Fibroblast of lung (primary cell): Measurements from ENCODE around the gene FAM43A. TPM values are rescaled to one million over a fixed set of nuclear protein-coding genes. Genes with fewer than 3 reads are reported as not detected.
A peak's percentile ranks its signal among the peaks of the same experiment; 100 is the strongest.

Experiments used
- DNase-seq, 2 donors: peaks; one replicate each; pipeline versions ENCODE4 v3.0.0 to v3.0.0-alpha.2; 2010; ENCODE audit warnings: low read depth in 2 of 2
- H2AFZ ChIP-seq: 2 replicates; pipeline ENCODE4 v1.5.1; 2012; ENCODE audit warnings: low read length, control low read depth, inconsistent platforms
- H3K27ac ChIP-seq: 2 replicates; pipeline ENCODE4 v1.5.1; 2011; ENCODE audit warnings: low read length, control low read depth; ENCODE audit not compliant: insufficient read depth
- H3K27me3 ChIP-seq: 2 replicates; pipeline ENCODE4 v1.5.1; 2011; ENCODE audit warnings: mild to moderate bottlenecking, low read length; ENCODE audit not compliant: control insufficient read depth, insufficient read depth
- H3K36me3 ChIP-seq: 2 replicates; pipeline ENCODE4 v1.5.1; 2011; ENCODE audit warnings: low read length; ENCODE audit not compliant: control insufficient read depth, insufficient read depth
- H3K4me1 ChIP-seq: 2 replicates; pipeline ENCODE4 v1.5.1; 2011; ENCODE audit warnings: low read length; ENCODE audit not compliant: control insufficient read depth, insufficient read depth; ENCODE audit errors: extremely low read depth
- H3K4me2 ChIP-seq: 2 replicates; pipeline ENCODE4 v1.5.1; 2011; ENCODE audit warnings: low read length, control low read depth; ENCODE audit not compliant: insufficient read depth; ENCODE audit errors: extremely low read depth
- H3K4me3 ChIP-seq, 4 experiments: fragments of 200-600 bp in 1 of 4; sonication (generic) in 1 of 4; replicated peaks in 1 of 4; 2 replicates each; pipeline ENCODE4 v1.5.1; 2011 to 2016; ENCODE audit warnings: low read length in 4 of 4, low read depth in 3 of 4, mild to moderate bottlenecking in 3 of 4, control low read depth in 2 of 4, inconsistent platforms in 1 of 4, mixed read lengths in 1 of 4; ENCODE audit not compliant: insufficient read depth in 1 of 4; ENCODE audit errors: control extremely low read depth in 1 of 4
- H3K79me2 ChIP-seq: 2 replicates; pipeline ENCODE4 v1.5.1; 2012; ENCODE audit warnings: mild to moderate bottlenecking, low read length, inconsistent platforms; ENCODE audit not compliant: control insufficient read depth, insufficient read depth
- H3K9ac ChIP-seq: 2 replicates; pipeline ENCODE4 v1.5.1; 2011; ENCODE audit warnings: mild to moderate bottlenecking, low read length, control low read depth; ENCODE audit not compliant: insufficient read depth
- H3K9me3 ChIP-seq: 2 replicates; pipeline ENCODE4 v1.5.1; 2012; ENCODE audit warnings: low read depth, low read length; ENCODE audit not compliant: control insufficient read depth, insufficient read depth
- H4K20me1 ChIP-seq: 2 replicates; pipeline ENCODE4 v1.5.1; 2011; ENCODE audit warnings: low read length; ENCODE audit not compliant: control insufficient read depth, insufficient read depth; ENCODE audit errors: extremely low read depth
- EZH2 ChIP-seq: IDR thresholded peaks from 2 replicates; pipeline ENCODE4 v1.5.1; 2012; ENCODE audit warnings: low read length, control low read depth, mild to moderate bottlenecking; ENCODE audit errors: missing control alignments
- polyA plus RNA-seq, 2 donors: library from polyadenylated mRNA; depleted of rRNA in 1 of 2; stranded (reverse) in 1 of 2; unstranded in 1 of 2; fragments of >200 nt; gene quantifications; 2 replicates each; pipeline ENCODE4 v1.2.1, GENCODE V29; 2011 to 2012; ENCODE audit warnings: missing spikeins in 1 of 2
- total RNA-seq: library from RNA; depleted of rRNA; stranded (reverse); fragments of >200 nt; gene quantifications from 2 replicates; pipeline ENCODE4 v1.2.1, GENCODE V29; 2014
- TF ChIP-seq, protein P1 (sequence below), 2 donors: IDR thresholded peaks in 1 of 2; conservative IDR thresholded peaks in 1 of 2; 1 replicate in 1 of 2; 2 replicates in 1 of 2; pipeline ENCODE4 v1.5.1; 2011 to 2012; ENCODE audit warnings: low read length in 2 of 2, control low read depth in 1 of 2, inconsistent platforms in 1 of 2, low read depth in 1 of 2, mild to moderate bottlenecking in 1 of 2

The FAM43A gene
- total and polyA plus RNA-seq, 2 donors (not counting 1 experiment from before 2014, with no cell fraction given): 3.2 to 8.8 TPM

DNA sequence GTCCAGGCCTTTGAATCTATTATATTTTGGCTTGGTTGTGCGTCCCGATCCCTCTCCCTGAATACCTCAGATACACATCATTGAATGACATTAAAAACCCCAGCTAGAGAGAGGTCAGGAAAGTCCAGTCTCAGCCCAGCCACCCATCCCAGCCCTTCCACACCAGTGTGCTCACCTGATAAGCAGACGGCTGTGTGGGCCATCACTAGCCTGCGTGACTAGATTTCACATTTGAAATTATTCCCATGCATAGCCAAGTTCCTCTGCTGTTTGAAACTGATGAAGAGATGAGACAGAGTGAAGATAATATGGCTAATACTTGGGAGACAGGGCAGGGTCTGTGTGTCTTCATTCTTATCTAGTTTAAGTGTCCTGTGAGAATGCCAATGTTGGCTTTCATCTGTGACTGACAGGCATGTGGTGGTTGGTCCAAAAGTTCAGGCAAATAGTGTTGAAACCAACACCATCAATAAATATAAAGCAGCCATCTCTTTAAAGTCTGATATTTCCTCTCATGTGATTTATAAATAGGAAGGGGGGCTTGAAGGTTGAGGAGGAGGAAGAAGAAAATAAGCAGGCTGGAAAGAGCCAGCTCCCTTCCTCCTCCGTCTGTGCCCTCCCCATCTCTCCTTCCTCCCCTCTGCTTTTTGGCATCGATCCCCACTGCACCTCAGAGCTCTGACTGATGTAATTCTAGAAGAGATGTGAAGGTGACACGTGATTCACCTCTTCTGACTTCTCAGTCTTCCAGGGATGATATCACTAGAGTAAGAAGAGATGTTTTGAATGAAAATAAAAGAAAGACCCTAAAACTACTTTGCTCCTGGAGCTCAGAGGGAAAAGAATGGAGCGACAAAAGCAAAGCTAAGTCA lies 5.1 kb downstream of the FAM43A start:
- Histone ChIP-seq H3K4me3 (no peak overlapping the region), H2AFZ (no peak overlapping the region), H3K79me2 (peaks cover 7% of the 10 kb centered on the region), H3K27me3 (no peaks in the 10 kb centered on the region), H3K4me2 (no peak overlapping the region), H3K4me1 (peaks cover 8% of the 10 kb centered on the region), H3K27ac (no peak overlapping the region), H3K36me3 (no peaks in the 10 kb centered on the region), H3K9me3 (no peaks in the 10 kb centered on the region), H4K20me1 (no peaks in the 10 kb centered on the region), H3K9ac (no peak overlapping the region)
- TF ChIP-seq EZH2: no peak
- TF ChIP-seq, protein P1, sequence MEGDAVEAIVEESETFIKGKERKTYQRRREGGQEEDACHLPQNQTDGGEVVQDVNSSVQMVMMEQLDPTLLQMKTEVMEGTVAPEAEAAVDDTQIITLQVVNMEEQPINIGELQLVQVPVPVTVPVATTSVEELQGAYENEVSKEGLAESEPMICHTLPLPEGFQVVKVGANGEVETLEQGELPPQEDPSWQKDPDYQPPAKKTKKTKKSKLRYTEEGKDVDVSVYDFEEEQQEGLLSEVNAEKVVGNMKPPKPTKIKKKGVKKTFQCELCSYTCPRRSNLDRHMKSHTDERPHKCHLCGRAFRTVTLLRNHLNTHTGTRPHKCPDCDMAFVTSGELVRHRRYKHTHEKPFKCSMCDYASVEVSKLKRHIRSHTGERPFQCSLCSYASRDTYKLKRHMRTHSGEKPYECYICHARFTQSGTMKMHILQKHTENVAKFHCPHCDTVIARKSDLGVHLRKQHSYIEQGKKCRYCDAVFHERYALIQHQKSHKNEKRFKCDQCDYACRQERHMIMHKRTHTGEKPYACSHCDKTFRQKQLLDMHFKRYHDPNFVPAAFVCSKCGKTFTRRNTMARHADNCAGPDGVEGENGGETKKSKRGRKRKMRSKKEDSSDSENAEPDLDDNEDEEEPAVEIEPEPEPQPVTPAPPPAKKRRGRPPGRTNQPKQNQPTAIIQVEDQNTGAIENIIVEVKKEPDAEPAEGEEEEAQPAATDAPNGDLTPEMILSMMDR (conservative IDR thresholded peaks at IDR 0.05 in 1 of 2, IDR thresholded peaks at IDR 0.05 in 1 of 2; ENCODE audit: low read depth in 1 of 2, low read length in 2 of 2): no peak
- peak in 1 of 2 donors; percentile 32 for DNase-seq

DNA sequence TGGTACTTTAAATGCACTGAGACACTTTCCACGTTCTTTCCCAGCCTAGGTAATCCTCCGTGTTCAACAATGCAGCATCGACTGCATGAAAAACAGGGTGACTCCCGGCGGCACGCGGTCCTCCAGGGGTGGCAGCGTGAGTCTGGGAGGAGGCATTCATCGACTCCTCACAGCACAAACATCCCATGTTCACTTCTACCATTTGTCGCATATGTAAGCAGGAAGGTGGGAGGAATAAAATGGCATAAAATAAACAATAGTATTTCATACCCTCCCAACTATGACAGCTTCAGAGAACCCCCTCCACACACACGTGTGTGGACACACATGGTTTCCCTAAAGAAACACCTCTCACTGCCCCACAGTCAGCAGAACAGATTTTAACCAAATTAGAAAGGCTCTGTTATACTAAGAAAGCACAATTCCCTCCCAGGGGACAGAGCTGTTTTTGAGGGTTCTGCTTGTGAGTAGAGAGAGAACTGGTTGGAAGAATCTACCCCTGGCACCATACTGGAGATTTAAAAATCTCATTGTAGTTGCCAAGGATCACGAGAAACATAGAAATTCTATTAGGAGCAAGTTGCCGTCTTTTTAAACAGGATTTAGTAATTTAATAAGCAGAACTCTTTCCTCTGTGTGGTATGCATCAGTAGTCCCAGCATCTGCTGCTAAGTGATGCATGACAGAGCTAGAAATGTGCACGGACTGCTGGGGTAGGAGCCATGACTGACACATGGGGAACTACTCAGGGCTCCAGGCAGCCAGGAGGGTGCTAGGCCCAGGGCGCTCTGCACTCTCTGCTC lies 6.0 kb downstream of the FAM43A start:
- H3K27ac ChIP-seq: no peak overlapping the region

DNA sequence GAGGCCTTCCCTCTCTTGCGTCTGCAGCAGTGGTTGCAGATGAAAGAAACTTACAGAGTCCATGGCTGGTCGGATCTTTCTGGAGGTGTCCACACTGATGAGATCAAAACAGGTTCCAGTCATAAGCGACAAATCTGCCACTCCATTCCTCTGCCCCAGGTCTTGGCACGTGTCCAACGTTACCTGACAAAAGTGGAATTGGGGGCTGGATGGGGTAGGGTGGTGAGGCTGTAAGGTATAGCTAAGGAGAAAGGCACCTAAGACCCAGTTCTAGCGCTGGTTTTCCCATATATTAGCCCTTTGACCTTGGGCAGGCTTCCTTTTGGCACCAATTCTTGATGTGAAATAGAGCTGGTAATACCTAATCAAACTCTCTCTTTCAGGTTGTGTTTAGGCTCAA lies 11.0 kb downstream of the FAM43A start:
- Histone ChIP-seq H3K4me2 (no peak overlapping the region), H2AFZ (no peak overlapping the region), H3K27ac (no peak overlapping the region), H3K4me3 (no peak overlapping the region), H3K9ac (no peak overlapping the region), H3K4me1 (no peaks in the 10 kb centered on the region), H4K20me1 (no peaks in the 10 kb centered on the region), H3K27me3 (no peaks in the 10 kb centered on the region), H3K79me2 (no peaks in the 10 kb centered on the region), H3K36me3 (no peaks in the 10 kb centered on the region), H3K9me3 (no peaks in the 10 kb centered on the region)
- TF ChIP-seq, protein P1 (conservative IDR thresholded peaks at IDR 0.05 in 1 of 2, IDR thresholded peaks at IDR 0.05 in 1 of 2; ENCODE audit: low read depth in 1 of 2, low read length in 2 of 2): no peak
- no peak for TF ChIP-seq EZH2
- no peak for DNase-seq

More for the DNA sequence above, 6.0 kb downstream of the FAM43A start:
- H3K4me3 ChIP-seq: no peak overlapping the region
- H3K36me3 ChIP-seq: no peaks in the 10 kb centered on the region
- peaks cover 8% of the 10 kb centered on the region for H3K4me1 ChIP-seq
- H2AFZ ChIP-seq: no peak overlapping the region
- no peak for DNase-seq
- peaks cover 7% of the 10 kb centered on the region for H3K79me2 ChIP-seq
- no peaks in the 10 kb centered on the region for H3K27me3 ChIP-seq
- H3K9ac ChIP-seq: no peak overlapping the region
- no peak for TF ChIP-seq EZH2
- TF ChIP-seq, protein P1 (conservative IDR thresholded peaks at IDR 0.05 in 1 of 2, IDR thresholded peaks at IDR 0.05 in 1 of 2; ENCODE audit: low read depth in 1 of 2, low read length in 2 of 2): no peak
- H3K4me2 ChIP-seq: no peak overlapping the region
- H3K9me3 ChIP-seq: no peaks in the 10 kb centered on the region
- H4K20me1 ChIP-seq: no peaks in the 10 kb centered on the region
